Ovary (tissue), 3 donors: Measurements from ENCODE around the gene ASB6.

ENCODE experiments used
- CTCF ChIP-seq, 3 donors: fragments of 450-650 bp in 2 of 3; fragments of 200-600 bp in 1 of 3; IDR thresholded peaks; one replicate each; pipeline versions ENCODE4 v1.5.1 to v1.8.0; 2016 to 2022; ENCODE audit warnings: antibody characterized with exemption in 3 of 3, mild to moderate bottlenecking in 1 of 3
- EP300 ChIP-seq: sonication (generic); formaldehyde crosslinking; IDR thresholded peaks from one replicate; pipeline ENCODE4 v1.6.1; 2017; ENCODE audit warnings: antibody characterized with exemption
- POLR2A ChIP-seq: fragments of 450-650 bp; IDR thresholded peaks from one replicate; pipeline ENCODE4 v1.6.1; 2017; ENCODE audit warnings: antibody characterized with exemption, mild to moderate bottlenecking, moderate library complexity
- donor health status: DM: no; HTN: no; CAD: no.

GRCh38 chr9:129594632-129595031 is 47.3 kb downstream of the ASB6 start:
- TF ChIP-seq CTCF (IDR thresholded peaks at IDR 0.05) (no peak), POLR2A (no peak), EP300 (no peak)
